HG03175 (cell line): Measurements from ENCODE around the gene ALG8.
"Not testable (repeated sequence)": the region's sequence is repeated elsewhere in the genome, so short reads cannot be mapped to it uniquely, and the experiment has no call there.

ENCODE experiments used
- ATAC-seq: cut with Tn5 transposase; IDR thresholded peaks from one replicate; pipeline ENCODE4 v1.9.1; 2021; ENCODE audit warnings: mild to moderate bottlenecking, moderate library complexity; ENCODE audit not compliant: unreplicated experiment

ALG8 gene

DNA sequence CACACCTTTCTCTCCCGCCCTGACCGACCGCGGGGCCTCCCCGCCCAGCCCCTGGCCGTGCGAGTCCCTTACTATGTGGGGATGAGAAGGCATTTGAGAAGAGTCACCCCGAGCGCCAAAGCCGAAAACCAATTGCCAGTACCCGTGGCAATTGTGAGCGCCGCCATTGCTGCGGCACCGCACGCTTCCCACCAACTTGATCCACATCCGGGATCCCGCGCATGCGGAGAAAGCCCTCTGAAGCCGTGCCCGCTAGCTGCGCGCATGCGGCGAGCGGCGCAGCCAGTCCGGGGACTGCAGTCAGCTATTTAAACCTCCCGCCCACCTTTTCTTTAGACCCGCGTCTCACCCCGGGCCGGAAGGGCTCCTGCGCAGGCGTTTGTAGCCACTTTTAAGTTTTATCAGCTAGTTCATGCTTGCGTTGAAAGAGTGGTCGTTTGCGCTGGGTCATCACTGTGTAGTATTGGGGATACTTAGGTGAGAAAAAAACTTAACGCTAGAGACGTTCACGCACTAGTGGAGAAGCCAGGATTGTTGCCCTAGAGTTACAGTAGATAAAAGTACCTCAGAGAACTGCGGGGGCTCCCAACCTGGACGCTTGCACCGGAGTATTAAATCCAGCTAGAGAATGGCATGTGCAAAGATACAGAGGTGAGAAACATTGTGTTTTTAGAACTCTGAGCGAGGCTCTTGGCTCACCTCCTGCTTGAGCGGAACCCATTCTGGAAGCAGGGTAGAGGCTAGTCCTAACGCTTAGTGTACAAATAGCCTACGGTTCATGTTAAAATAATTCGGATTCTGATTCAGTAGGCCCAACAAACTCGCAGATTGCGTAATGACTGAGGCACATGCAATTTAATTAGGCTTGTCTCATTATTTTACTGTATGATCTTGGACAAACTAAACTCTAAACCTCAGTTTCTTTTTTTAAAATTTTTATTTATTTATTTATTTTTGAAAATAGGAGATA lies at the start of gene ALG8:
ALG8 (minus strand) TSS at position 205 of the 970 bp plus-strand sequence; CDS start at position 167, 38 bp downstream.
- peak; percentile 91 for ATAC-seq

DNA sequence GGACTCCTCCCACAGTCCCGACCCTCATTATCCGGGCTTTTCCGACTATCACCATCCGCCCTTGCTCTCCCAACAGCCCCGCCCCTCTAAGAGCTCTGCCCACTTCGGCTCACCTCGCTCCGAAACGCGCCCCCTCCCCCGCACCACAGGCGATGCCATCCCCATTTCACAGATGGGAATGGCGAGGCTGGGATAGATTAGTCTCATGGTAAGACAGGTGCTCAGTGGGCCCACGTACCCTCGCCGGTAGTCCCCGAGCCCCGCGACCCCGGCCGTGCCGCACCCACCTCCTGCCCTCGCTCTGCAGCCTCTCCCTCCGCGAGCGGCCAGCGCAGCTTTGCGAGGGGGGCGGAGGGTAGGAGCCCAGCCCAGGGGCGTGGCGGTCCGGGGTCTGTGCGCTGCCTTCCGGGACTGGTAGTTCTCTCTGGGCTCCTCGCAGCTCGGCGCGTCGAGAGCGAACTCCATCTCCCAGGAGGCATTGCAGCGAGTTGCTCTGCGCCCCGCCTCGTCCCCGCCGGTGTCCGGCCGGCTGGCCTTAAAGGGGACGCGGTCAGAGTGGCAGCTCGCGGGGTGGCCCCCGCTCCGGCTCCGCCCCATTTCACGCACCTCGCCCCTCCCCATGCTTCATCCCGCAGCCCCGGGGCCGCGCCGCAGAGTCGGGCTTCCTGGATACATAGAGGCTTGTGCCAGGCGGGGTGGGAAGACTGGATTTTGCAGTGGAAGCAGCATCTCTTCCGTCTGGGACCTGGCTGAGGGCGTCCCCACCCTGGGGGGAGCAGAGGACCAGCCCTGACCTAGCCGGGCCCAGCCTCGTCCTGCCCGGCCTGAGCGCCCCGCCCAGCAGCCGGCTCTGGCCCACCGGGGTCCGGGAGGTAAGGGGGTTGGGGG lies 49.1 kb upstream of the ALG8 start, which contains the start of the genes KCTD21 and USP35:
KCTD21 (minus strand) TSS at position 341 of the 888 bp plus-strand sequence. CDS start 14,072 bp downstream, outside the sequence.
USP35 (plus strand) TSS at position 634 of the 888 bp plus-strand sequence. CDS start 7,327 bp downstream, outside the sequence.
- ATAC-seq: peak; percentile 98

DNA sequence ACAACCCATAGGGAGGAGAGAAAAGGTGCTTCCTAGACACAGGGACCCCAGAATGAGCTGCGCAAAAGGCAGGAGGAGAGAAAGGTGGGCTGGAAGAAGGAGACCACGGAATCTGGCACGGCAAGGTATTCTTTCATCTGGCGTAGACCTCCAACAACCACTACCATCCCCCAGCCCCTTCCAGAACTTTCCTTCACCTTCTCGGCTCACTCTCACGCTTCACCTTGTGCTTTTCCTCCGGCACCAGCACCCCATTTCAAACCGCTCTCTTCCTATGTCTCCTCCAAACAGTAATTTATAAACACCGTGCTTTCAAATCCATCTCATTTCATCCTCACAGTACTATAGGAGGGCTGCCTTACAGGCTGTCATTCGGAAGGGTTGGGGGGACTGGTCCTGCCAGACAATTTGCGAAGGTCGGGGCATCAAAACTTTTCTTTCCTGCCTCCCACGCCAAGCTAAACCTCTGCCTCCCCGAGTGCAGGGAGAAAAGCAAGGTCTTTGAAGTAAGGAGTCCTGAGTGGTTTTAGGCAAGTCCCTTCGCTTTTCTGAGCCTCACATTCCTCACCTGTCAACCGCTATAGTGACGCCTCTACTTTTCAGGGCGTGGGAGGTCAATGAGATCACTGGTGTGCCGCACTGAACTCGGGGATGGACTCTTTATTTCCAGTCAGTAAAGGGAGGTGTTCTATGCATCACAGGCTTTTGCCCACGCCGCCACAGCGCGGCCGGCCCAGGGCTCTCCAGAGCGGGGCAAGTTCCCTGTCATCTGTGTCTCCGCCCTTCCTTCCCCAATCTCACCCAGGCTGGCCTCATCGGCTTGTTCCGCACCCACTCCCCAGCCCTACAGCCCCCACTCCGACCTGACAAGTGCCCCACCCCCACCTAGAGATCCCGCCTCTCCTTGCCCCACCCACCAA lies 48.2 kb upstream of the ALG8 start:
- ATAC-seq: peak; percentile 24

DNA sequence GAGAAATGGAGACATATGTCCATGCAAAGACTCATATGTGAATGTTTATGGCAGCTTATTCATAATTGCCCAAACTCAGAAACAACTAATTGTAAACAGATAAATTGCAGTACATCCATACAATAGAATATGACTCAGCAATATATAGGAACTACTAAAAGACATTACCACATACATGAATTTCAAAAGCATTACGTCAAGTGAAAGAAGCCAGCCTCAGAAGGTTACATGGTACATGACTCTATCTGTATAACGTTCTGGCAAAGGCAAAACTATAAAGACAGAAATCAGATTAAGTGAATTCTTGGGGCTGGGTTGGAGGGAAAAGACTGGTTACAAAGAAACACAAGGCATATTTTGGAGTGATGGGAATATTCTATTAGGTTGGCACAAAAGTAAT lies 41.8 kb upstream of the ALG8 start:
- no peak for ATAC-seq

DNA sequence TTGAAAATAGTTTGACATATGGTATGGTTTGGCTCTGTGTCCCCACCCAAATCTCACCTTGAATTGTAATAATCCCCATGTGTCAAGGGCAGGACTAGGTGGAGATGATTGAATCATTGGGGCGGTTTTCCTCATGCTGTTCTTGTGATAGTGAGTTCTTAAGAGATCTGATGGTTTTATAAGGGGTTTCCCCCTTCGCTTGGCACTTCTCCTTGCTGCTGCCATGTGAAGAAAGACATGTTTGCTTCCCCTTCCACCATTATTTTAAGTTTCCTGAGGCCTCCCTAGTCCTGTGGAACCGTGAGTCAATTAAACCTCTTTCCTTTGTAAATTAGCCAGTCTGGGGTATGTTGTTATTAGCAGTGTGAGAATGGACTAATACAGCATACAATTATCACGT lies 41.3 kb upstream of the ALG8 start:
- ATAC-seq: no peak

DNA sequence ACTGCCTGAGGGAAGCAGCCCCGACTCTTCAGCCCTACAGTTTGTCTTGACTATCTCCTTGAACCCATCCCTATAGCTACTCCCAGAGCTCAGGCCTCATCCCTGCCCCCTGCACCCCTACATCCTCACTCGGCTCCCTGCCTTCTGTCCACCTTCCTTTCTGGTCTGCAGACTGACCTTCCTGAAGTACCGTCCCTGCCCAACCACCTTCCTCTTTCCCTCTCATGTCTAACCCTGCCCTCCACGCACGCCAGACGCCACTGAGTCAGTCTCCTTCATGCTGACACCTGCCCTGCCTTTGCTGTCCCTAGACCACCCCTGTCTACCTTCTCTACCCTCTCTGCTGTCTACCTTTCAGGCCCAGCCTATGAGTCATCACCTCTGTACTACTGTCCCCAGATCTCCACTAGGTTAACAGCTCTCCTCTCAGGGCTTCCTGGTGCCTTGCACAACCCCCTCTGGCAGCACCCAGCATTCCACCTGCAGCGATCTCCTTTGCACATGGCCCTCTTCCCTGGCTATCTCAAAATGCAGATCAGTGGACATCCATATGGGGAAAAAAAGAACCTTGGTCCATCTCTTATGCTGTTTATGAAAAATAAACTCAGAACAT lies 40.1 kb upstream of the ALG8 start:
- no peak for ATAC-seq

DNA sequence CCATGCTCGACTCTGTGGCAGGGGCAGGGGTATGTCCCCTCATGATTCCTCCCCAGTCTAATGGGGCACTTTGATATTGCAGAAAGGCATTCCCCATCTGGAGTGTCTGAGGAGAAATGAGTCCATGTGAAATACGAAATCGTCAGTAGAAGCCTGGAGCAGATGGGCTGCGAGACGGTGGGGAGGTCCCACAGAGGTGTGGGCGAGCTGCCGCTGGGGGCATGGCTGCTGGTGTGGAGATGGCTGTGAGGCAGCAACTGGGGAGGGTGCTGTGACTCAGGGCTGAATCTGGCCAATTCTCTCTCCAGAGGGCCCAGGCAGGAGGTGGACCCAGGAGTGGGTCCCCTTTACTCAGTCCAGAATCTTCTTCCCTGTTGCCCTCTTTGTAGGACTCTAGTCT lies 37.8 kb upstream of the ALG8 start:
- ATAC-seq: no peak

DNA sequence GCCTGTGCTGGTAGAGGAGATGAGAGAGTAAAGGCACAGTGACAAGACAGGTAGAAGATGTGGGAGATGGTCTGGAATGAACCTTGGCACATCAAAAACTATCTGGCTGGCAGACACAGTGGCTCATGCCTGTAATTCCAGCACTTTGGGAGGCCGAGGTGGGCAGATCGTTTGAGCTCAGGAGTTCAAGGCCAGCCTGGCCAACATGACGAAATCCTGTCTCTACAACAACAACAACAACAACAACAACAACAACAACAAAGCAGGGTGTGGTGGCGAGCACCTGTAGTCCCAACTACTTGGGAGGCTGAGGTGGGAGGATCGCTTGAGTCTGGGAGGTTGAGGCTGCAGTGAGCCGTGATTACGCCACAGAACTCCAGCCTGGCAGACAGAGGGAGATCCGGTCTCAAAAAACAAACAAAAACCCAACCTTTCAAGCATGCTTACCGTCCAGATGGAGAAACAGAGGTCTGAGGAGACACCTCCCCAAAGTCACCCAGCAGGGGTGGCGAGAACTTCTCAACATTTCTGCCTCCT lies 37.2 kb upstream of the ALG8 start:
- ATAC-seq: no peak

DNA sequence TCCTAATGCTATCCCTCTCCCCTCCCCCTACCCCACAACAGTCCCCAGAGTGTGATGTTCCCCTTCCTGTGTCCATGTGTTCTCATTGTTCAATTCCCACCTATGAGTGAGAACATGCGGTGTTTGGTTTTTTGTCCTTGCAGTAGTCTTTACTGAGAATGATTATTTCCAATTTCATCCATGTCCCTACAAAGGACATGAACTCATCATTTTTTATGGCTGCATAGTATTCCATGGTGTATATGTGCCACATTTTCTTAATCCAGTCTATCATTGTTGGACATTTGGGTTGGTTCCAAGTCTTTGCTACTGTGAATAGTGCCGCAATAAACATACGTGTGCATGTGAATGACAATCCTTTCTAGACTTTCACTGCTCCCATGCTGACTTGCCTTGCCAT lies 36.4 kb upstream of the ALG8 start:
- not testable (repeated sequence) for ATAC-seq

DNA sequence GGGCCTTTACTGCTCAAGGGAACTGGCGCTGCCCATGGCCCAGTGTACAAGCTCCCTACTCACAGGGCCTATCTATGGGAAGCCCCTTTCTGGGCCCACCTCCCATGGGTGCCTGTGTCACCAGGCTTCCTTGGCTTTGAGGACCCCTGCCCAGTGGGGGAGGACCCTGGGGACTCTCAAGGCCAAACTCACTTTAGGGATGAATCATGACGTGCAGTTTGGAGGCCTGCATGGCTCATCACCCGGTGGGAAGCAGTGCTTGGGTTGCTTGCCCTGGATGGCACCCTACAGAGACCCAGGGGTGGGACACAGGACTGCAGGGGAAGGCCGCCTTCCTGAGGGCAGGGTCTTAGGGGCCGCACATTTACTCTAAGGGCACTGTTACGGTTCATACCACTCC lies 32.5 kb upstream of the ALG8 start:
- ATAC-seq: no peak

DNA sequence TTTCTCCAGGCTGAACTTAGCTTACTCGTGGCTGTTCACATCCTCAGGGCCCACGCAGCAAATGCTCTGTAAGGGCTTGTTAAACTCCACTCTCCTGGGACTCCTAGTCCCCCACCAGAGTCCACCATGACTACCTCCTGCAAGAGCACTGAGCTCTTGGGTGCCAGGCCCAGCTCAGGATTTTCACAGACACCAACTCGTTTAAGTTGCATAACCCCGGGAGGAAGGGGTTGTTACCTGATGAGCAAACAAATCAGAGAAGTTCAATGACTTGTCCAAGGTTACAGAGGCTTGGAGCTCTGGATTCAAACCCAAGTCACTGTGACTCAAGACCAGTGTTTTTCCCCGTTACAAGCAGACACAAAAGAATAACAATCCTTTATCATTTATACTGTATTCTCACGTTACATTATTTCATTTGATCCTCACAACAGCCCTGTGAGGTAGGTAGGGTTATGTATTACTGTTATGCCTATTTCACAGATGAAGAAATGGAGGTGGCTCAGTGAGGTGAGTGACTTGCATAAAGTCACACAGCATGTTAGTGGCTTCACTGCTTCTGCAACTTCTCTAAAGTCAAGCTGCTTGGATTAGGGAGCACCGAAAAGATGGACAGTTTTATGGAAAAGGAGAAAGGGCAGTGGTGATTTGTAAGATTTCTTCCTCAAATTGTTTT lies 31.6 kb upstream of the ALG8 start:
- no peak for ATAC-seq

DNA sequence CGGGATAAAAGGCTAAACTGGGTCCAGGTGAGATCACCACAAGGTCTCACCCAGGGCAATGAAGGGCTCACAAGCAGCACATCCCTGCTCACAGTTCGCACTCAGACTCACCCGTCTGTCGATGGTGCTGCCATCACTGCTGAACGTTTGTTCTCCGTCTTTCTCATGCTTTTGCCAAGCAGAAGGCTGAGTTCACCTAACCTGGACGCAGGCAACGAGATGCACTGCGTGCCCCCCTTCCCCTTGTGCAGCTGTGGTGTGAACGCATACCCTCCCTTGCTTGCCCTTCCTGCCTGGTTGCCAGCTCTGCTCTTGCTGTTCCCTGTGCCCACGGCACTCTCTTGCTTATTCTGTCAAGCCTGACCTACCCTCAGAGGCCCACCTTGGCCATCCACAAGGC lies 31.0 kb upstream of the ALG8 start:
- ATAC-seq: no peak

DNA sequence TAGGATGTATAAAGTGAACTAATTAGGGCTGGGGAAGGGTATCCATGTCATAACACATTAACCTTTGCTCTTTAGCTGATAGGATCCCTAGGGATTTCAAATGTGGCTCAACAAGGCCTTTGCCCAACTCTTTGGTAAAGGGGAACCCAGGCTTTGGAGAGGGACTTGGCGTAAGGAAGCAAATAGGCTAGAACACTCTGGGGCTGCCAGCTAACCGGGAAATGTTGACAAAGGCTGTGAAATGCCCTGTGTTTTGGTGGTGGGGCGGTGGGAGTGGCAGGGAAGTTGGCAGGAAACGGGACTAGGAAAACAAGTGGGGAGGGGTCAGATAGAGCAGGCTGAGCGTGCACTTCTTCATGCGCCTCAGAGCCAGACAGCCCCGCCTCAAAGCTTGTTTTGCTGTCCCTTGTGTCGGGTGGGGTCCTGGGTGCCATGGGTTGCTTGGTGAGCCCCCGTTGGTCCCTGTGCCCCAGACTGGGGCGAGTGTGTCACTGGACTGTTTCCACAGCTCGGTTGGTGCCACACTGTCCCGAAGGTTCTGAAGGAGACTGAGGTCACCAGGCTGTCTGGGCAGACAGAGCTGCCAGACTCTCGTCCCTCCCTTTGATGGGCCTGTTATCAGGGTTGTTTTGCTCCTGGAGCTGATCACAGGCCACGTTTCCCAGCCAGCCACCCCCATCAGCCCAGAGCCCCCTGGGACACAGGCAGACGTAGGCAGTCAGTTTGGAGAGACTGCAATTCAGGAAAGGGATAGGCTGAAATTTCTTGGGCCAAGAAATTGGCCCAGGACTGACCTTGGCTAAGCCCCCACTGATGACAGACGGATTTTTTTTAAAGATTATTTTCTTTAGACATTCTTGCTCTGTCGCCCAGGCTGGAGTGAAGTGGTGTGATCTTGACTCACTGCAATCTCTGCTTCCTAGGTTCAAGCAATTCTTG lies 29.4 kb upstream of the ALG8 start:
- ATAC-seq: no peak

DNA sequence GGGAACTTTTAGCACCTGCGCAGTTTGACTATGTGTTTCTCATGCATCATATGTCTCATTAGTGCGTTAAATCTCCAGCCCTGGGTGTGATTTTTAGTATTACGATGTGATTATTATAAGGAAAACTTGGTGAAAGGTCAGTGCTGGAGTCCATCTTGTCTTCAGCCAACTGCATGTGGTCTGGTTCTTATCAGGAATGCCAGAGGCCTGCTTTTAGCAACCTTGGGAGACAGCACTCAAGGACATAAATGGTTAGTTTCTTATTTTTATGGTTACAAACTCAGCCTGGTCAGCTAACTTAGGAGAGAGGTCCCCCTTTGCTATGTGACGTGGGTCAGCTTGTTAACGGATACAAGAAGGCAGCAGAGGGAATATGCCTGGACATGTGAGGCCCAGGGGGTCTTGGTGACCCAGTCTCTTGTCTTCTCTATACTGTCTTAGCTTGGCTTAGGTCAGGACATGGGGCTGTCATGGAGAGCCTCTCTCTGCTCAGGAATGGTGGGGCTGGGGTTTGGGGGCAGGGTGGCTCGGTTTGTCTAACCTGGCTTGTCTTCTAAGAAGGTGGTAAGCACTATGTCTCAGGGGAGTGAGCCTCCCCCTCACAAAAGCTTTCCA lies 27.5 kb upstream of the ALG8 start:
- no peak for ATAC-seq

DNA sequence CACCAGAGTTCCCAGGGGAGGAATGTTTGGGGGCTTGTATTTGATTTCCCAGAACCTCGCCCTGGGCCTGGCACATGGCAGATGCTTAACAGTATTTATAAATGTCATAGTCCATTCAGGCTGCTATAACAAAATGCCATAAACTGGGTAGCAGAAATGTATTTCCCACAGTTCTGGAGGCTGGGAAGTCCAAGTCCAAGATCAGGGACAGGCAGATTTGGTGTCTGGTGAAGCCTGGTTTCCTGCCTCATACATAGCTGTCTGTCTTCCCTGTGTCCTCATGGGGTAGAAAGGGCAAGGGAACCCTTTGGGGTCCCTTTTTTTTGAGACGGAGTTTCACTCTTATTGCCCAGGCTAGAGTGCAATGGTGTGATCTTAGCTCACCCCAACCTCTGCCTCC lies 25.0 kb upstream of the ALG8 start:
- no peak for ATAC-seq

DNA sequence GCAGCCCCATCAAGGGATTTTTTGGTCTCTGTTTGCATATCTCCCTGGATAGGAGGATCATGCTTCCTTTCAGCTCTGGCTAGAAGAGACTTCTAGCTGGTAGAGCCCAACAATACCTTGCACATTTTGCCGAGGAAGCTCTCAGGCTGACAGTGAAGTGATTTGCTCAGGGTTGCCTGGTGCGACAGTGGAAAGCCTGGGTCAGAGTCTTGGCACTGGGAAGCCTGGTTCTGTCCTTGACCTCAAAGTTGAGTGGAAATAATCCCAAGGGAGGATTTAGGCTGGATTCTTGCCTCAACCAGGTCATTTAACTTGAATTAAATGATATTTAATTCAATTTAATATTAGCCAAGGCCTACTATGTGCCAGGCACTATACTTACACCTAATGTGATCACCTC lies 24.4 kb upstream of the ALG8 start:
- no peak for ATAC-seq

DNA sequence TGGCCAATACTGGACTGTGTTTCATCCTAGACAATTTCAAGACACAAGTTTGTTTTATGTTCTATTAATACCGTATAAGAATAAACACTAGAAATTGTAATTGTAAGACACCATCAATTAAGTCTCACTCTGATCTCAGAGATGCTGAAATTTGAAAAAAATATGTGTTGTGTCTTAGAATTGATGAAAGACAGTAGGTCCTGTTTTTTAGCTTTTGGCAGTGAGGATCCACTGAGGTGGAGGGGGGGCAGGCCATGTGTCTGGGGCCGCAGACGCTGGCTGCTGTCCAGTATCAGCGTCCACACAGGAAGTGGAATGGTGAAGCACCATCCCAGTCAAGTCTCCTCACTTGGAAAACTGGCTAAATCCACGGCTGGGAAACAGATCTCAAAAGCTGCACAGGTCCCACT lies 22.5 kb upstream of the ALG8 start:
- no peak for ATAC-seq

DNA sequence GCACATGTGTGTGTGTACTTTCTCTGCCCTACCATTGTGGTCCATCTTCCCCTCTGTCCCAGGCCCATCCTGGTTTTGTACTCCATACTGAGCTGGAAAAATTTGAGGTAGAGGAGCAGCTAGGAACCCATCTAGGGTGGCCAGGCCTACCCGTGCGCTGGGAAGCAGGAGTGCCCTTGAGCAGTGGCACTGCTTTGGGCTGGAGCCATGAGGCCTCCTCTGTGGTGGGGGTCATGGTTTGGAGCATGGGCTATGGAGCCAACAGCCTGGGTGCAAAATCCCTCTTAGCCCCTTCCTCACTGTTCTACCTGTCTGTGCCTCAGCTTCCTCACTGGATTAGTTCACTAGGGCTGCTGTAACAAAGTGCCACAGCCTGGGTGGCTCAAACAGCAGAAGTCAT lies 21.9 kb upstream of the ALG8 start:
- ATAC-seq: no peak
